A172 (cell line): Measurements from ENCODE around the gene SLC25A3. TPM values are rescaled to one million over a fixed set of nuclear protein-coding genes. Genes with fewer than 3 reads are reported as not detected.

ENCODE experiments used
- total RNA-seq: library from RNA; depleted of rRNA; stranded (reverse); fragments of >200 nt; shearing (Covaris generic); gene quantifications from 2 replicates; pipeline ENCODE4 v1.2.3, GENCODE V29; 2014; rRNA removed

Gene SLC25A3
- total RNA-seq, 1 experiment from 2014 or later: 792 TPM

Other genes starting within 250 kb of the SLC25A3 start
- gene TMPO, start 78.1 kb upstream of the SLC25A3 start, total RNA-seq: 235 and 265 TPM in 2 replicates
- gene IKBIP, start 51.1 kb downstream of the SLC25A3 start, total RNA-seq: 86.7 and 120 TPM in 2 replicates
- 16.3 and 18.2 TPM in 2 replicates for gene APAF1, start 51.6 kb downstream of the SLC25A3 start, total RNA-seq